Right lobe of liver (tissue), 4 donors: ENCODE results near the gene EIF4G3.

Experiments
- CTCF ChIP-seq, 4 donors: fragments of 200-600 bp in 3 of 4; fragments of 450-650 bp in 1 of 4; IDR thresholded peaks; one replicate each; pipeline versions ENCODE4 v1.5.1 to v1.8.0; 2016 to 2022; ENCODE audit warnings: antibody characterized with exemption in 4 of 4, mild to moderate bottlenecking in 2 of 4
- POLR2A ChIP-seq: fragments of 450-650 bp; IDR thresholded peaks from one replicate; pipeline ENCODE4 v1.6.1; 2017; ENCODE audit warnings: antibody characterized with exemption, mild to moderate bottlenecking
- donor health status: DM: no; HTN: no; CAD: no.
- donor health status: DM: no; HTN: no; CAD: no.
- donor health status: DM: no; HTN: yes; CAD: no.

GRCh38 chr1:20974951-20975350, 201.7 kb downstream of the EIF4G3 start:
- TF ChIP-seq CTCF (IDR thresholded peaks at IDR 0.05) (no peak), POLR2A (no peak)
